HG03521 (cell line): ENCODE measurements around the gene ALDH6A1.

ENCODE experiments used
- ATAC-seq: cut with Tn5 transposase; IDR thresholded peaks from one replicate; pipeline ENCODE4 v1.9.1; 2021; ENCODE audit warnings: mild to moderate bottlenecking, moderate library complexity; ENCODE audit not compliant: unreplicated experiment

The ALDH6A1 gene

DNA sequence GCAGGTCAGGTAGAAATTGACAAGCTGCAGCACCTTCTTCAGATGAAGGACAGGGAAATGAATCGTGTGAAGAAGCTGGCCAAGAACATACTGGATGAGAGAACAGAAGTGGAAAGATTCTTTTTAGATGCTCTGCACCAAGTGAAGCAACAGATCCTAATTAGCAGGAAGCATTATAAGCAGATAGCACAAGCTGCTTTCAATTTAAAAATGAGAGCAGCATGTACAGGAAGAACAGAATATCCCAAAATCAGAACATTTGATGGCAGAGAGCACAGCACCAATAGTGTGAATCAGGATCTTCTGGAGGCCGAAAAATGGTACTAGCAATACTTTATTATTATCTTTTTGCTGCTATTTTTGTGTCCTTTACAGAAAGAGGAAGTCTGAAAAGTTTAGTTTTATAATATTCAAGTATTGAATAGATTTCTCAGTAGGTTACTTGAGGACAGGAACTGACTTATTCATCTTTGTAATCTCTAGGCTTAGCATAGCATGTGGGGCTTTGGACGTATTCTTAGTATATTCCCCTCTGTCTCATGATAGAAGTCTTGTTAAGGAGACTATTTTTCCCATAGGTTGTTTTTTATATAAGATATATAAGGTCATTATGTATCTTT lies 34.3 kb downstream of the ALDH6A1 start:
- no peak for ATAC-seq

DNA sequence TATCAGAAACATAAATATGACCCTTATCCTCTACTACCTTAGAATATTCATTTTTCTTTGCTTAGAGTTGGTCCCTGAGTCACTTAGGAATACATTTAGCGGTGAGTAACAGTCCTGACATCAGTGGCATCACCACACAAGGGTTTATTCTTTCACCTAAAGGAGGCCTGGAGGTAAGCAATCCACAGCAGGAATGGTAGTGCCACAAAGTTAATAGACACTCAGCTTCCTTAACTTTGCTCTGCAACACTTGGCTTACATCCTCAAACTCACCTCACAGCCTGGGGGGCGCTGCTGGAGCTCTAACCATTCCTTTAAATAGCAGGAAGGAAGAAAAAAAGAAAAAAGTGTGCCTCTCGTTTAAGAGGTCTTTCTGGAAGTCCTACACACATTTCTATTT lies 36.0 kb downstream of the ALDH6A1 start:
- ATAC-seq = no peak

DNA sequence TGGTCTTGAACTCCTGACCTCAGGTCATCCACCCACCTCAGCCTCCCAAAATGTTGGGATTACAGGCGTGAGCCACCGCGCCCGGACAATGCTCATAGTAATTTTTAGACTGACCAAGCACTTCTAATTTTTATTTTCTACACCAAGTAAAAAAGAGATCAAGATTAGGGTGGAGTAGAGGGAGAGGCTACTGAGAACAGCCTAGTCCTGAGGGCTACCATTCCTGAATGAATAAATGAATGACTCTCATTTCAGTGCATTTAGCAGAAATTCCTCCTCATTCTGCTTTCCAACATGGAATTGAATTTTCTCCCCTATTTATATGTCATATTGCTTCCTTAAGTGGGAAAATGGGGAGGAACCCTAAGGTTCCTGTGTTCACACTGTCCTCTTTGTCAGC lies 38.7 kb downstream of the ALDH6A1 start:
- no peak for ATAC-seq

DNA sequence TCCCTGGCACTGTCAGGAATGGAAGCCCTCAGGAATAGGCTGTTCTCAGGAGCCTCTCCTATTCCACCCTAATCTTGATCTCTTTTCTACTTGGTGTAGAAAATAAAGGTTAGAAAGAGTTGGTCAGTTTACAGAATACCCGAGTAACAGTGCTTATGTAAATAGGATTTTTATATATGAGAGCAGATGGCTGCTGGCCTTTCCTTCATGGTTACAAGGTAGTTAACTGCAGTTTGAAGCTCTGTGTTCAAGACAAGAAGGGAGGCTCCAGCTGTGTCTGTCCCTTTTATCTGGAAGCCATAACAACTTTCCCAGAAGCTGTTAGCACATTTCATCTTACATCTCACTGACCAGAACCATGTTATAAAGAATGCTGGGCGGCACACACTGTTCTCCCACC lies 42.0 kb downstream of the ALDH6A1 start:
- ATAC-seq = no peak

DNA sequence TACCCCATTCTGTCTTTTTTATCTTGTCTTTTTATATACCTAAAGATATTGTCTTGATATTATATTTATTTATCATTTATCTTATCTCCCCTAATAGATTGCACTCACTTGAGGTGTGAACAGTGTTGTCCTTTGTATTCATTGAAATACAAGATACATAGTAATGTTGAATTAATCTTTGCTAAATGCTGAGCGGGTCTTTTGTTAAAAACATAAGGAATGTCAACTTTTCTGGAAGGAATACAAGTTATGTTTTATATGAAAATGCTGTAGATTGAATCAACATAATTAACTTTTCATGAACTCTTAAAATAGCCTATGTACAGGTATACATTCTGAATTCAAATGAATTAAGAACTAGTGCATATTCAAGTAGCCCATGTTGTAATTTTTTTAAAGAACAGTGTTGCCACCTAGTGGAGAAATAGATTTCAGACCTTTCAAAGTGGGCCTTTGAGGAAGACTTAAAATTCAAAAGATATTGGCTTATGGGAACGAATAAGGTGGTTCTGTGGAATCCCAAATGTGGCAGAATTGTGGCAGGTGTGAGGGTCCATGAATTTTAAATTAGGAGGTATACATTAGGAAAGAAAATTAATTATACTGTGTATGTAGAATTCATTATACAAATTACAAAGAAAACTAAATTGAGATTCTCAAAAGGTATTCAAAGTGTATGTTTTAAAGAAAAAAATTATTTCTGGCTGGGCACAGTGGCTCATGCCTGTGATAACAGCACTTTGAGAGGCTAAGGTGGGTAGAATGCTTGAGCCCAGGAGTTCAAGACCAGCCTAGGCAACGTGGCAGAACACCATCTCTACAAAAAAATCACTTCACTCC lies 46.0 kb downstream of the ALDH6A1 start:
- no peak for ATAC-seq

DNA sequence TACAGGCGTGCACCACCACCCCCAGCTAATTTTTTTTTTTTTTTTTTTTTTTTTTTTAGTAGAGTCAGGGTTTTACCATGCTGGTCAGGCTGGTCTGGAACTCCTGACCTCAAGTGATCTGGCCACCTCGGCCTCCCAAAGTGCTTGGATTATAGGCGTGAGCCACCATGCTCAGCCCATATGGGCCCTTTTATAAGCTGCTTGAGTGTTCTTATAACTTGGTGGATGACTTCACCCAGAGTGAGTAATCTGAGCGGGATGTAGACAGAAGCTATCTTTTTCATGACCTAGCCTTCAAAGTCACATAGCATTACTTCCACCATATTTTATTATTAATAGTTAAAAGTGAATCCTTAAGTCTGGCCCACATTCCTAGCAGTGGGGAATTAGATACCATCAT lies 48.7 kb downstream of the ALDH6A1 start:
- no peak for ATAC-seq

DNA sequence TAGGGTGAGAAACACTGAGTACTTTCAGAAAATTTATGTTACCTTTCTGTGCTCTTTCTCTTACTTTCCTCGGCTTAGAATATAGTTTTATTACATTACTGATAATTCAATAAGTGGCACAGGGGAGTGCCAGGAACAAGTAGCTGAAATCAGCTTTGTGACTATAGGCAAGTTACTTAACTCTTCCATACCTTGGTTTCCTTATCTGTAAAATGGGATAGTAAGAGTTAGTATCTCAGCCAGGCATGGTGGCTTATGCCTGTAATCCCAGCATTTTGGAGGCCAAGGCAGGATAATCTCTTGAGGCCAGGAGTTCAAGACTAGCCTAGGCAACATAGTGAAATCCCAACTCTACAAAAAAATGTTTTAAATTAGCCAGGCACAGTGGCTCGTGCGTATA lies 49.7 kb downstream of the ALDH6A1 start:
- ATAC-seq = no peak

DNA sequence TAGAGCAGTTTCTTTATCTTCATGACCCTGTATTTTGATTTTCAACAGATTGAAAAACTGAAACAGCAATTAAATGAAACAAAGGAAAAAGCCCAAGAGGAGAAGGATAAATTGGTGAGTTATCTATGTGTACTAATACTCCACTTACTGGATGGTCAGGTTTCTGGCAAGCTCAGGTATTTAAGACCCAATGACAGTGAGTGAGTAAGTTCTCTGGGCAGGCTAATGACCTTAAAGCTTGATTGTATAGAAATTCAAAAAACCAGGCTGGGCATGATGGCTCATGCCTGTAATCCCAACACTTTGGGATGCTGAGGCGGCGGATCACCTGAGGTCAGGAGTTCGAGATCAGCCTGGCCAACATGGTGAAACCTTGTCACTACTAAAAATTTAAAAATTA lies 55.1 kb downstream of the ALDH6A1 start:
- no peak for ATAC-seq

DNA sequence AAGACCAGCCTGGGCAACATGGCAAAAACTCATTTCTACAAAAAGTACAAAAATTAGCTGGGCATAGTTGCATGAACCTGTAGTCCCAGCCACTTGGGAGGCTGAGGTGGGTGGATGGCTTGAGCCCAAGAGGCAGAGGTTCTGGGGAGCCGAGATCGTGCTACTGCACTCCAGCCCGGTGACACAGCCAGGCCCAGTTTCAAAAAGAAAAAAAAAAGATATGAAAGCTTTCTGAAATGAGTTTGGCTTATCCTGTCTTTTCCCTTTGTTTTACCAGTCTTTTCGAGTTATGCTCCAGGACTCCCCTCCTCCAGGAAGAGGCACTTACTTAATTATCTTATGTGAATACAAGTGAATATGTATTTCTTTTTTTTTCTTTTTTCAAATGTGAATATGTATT lies 61.9 kb downstream of the ALDH6A1 start:
- no peak for ATAC-seq

DNA sequence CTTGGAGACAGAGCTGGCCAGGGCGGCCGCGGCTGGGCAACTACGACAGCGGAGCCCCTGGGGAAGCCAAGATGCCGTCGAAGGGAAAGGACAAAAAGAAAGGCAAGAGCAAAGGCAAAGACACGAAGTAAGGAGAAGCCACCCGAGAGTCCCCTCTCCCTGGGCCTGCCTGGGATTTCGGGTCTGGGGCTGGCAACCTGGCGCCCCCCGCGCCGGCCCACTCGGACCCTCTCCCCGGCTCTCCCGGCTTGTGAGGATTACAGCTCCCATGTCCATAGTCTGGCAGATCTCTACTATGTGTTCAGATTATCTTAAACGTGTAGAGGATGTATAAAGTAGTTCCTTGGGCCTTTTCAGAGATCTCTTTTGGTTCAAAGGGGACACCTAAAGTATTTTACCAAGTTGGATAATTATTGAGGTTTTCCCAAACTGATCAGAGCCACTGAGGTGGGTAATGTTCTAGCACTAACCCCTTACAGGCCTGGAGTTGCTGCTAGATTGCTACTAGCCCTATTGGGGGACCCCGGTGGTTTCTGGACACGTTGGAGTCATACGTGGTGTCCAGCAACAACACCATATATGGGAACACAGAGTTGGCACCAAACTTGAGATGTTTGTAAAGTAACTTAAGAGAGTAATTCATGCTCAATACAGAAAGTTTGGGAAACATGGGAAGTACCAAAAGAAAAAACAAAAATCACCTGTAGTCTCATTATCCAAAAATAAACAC lies 64.7 kb downstream of the ALDH6A1 start:
- no peak for ATAC-seq

DNA sequence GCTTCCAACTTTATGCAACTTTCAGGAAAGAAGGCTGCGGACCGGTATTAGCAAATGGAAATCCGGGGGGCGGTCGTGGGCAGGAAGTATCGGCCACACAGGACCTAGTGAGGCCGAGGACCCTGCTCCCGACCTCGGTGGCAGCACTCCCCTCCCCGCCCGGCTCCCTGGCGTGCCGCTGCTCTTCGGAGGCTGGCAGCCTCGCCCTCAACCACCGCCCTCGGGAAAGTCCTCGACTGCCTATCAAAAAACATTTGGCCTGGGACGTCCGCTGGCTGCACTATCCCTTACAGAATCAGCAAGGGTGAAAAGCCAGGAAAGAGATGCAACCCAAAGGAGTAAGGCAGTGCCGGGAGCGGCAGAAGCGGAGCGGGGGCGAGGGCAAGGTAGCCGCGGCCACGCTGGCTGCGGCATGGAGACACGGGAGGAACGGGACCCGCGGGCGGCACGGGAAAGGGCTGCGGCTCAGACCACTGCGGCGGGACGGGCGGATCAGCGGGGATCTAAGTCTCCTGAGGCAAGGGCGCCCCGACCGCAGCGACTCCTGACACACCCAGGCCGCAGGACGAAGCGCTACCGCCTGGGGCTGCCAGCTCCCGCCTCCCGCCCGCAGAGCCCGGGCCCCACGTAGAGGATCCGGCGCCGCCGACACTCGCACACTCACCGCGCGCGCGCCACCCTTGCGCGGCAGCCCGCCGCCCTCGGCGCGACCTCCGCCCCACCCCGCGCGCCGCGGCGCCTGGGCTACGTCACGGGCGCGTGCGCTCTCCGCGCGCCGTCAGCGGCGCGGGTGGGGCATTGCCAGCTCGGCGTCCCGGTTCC lies 65.5 kb downstream of the ALDH6A1 start, which contains the start of the genes BBOF1 and ENTPD5:
Gene BBOF1, plus strand, starts transcription at position 764 of the 822 bp plus-strand sequence. CDS start 130 bp downstream, outside the sequence.
Gene ENTPD5, minus strand, starts transcription at position 703 of the 822 bp plus-strand sequence. CDS start 31,186 bp downstream, outside the sequence.
- ATAC-seq = peak; percentile 95

DNA sequence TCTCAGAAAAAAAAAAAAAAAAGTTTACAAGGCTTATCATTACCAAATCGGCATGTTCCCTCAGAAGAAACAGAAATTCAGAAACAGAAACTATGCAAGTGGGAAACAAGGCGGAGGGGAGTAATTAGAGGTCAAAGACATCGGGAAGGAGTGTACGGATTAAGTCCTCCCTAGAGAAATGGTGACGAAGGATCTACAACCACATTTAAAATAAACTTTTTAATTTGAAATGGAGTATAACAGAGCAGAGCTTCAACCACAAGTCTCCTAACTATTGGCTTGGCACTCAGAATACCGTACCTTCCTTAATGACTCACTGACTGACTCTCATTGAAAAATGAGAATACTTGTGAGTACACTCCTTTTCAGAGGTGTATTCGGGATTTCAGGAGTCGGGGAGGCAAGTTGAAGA lies 66.1 kb downstream of the ALDH6A1 start:
- ATAC-seq = no peak

DNA sequence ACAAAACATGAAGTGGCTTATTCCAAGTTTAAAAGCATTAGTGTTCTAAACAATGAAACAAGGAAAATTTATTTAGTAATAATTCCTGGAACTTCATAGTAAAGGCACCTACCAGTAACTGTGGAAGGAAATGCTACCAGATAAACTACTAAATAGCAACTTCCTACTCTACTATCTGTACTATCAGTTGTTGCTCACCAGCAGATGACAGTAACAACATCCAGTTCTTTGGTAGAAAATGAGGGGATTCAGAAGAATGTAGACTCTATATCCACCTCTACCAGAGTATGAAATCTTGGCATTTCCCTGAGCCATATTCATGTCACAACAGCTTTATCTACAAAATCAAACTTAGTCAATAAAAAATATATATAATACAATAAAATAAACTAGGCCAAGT lies 68.3 kb downstream of the ALDH6A1 start:
- ATAC-seq = no peak

DNA sequence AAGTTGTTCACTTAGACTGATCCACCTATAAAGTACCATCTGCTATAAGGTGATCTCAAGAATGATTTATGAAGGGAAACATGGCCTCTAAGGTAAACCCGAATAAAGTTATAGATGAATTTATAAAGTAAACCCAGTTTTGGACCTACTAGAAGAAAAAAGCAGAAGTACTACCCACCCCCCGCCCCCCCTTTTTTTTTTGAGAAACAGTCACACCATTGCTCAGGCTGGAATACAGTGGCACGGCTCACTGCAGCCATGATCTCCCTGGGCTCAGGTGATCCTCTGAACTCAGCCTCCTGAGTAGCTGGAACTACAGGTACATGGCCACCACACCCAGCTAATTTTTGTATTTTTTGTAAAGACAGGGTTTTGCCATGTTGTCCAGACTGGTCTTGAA lies 69.1 kb downstream of the ALDH6A1 start:
- no peak for ATAC-seq

DNA sequence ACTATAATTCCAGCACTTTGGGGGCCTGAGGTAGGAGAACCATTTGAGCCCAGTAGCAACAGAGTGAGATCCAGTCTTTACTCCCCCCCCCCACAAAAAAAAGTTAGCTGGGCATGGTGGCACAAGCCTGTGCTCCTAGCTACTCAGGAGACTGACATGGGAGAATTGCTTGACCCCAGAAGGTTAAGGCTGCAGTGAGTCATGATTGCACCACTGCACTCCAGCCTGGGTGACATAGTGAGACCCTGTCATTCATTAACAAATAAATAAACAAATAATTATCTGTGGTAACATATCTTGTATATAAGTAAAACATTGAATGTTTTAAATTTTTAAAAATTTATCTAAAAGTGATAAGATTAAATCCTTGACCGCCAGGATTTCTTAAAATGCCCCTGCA lies 70.0 kb downstream of the ALDH6A1 start:
- ATAC-seq = no peak

DNA sequence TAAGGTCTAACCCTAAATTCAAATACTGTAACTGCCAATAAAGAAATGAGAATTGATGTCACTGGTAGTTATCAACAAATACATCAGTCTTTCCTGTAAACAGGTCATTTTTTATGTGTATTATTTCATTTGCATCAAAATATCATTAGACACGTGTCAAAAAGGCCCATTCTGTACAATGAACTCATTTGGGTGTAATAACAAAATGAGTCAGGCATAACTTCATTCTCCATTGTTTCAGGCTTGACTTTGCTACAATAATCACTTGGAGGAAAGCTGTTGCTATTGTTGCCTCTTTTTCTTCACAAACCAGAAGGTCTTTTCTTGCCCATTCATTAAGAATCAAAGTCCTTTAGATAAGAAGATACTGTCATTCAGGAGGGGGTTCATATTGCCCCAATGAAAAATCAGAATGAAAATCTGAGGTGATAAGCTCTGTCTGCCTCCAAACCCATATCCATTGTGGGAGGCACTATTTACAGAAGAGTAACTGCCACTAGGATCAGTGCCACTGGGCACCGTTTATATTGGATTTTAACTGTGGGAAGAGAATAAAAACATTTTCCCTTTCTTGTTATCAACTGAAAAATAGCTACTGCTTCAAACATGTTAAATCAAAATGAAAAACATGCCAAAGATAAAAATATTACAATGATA lies 75.3 kb downstream of the ALDH6A1 start:
- no peak for ATAC-seq
